K562 (cell line): ENCODE measurements around the gene POLR1A. TPM values are rescaled to one million over a fixed set of nuclear protein-coding genes. Genes with fewer than 3 reads are reported as not detected.

ENCODE experiments used
- ARID3B ChIP-seq: fragments of 250-450 bp; sonication (Bioruptor Pico); IDR thresholded peaks from 2 replicates; pipeline ENCODE4 v1.4.0; 2020; ENCODE audit warnings: borderline replicate concordance
- BCLAF1 ChIP-seq, 2 experiments: fragments of 450-650 bp in 1 of 2; IDR thresholded peaks; 2 replicates each; pipeline ENCODE4 v1.6.1; 2011 to 2017; ENCODE audit warnings: low read depth in 2 of 2, antibody characterized with exemption in 1 of 2, borderline replicate concordance in 1 of 2, low read length in 1 of 2, mild to moderate bottlenecking in 1 of 2, mixed read lengths in 1 of 2; ENCODE audit not compliant: control insufficient read depth in 1 of 2
- COPS2 ChIP-seq: fragments of 450-650 bp; conservative IDR thresholded peaks from 2 replicates; pipeline ENCODE4 v1.6.1; 2016; ENCODE audit warnings: mild to moderate bottlenecking, moderate library complexity
- CTBP1 ChIP-seq: fragments of 450-650 bp; IDR thresholded peaks from 2 replicates; pipeline ENCODE4 v1.6.1; 2016; ENCODE audit warnings: borderline replicate concordance
- ETV1 ChIP-seq: fragments of 450-650 bp; conservative IDR thresholded peaks from 2 replicates; pipeline ENCODE4 v1.6.1; 2016; ENCODE audit warnings: missing genetic modification characterization, control low read depth, low read depth, missing compliant biosample characterization
- ETV5 ChIP-seq: sonication (generic); formaldehyde crosslinking; IDR thresholded peaks from 2 replicates; pipeline ENCODE4 v1.4.0; 2020; ENCODE audit warnings: low read depth, mild to moderate bottlenecking, missing genetic modification reagents
- ID3 ChIP-seq, 2 experiments: fragments of 250-450 bp in 1 of 2; fragments of 450-650 bp in 1 of 2; sonication (Bioruptor Pico) in 1 of 2; IDR thresholded peaks; 2 replicates each; pipeline versions ENCODE4 v1.6.1 to v1.8.0; 2016 to 2021; ENCODE audit warnings: mild to moderate bottlenecking in 2 of 2, moderate library complexity in 2 of 2, missing compliant biosample characterization in 1 of 2, missing genetic modification characterization in 1 of 2
- NR2C2 ChIP-seq, 2 experiments: fragments of 200-800 bp in 1 of 2; sonication (Bioruptor generic) in 1 of 2; sonication (generic) in 1 of 2; formaldehyde crosslinking in 1 of 2; IDR thresholded peaks; 2 replicates each; pipeline versions ENCODE4 v1.6.1 to v1.8.0; 2016 to 2022; ENCODE audit warnings: mild to moderate bottlenecking in 1 of 2, missing compliant biosample characterization in 1 of 2, missing genetic modification characterization in 1 of 2, missing genetic modification reagents in 1 of 2
- POLR2H ChIP-seq: IDR thresholded peaks from 2 replicates; pipeline ENCODE4 v1.6.1; 2016; ENCODE audit warnings: missing genetic modification characterization, low read depth, mild to moderate bottlenecking, control low read depth, missing compliant biosample characterization, moderate library complexity
- SMAD4 ChIP-seq: fragments of 250-450 bp; sonication (Bioruptor Pico); conservative IDR thresholded peaks from 2 replicates; pipeline ENCODE4 v1.8.0; 2021; ENCODE audit warnings: inconsistent platforms, mild to moderate bottlenecking, moderate library complexity
- TEAD4 ChIP-seq, 2 experiments: sonication (generic) in 1 of 2; formaldehyde crosslinking in 1 of 2; IDR thresholded peaks; 2 replicates each; pipeline versions ENCODE4 v1.6.1 to v1.8.0; 2012 to 2022; ENCODE audit warnings: borderline replicate concordance in 1 of 2, inconsistent platforms in 1 of 2, low read length in 1 of 2, mild to moderate bottlenecking in 1 of 2, missing genetic modification reagents in 1 of 2
- ZBTB9 ChIP-seq: fragments of 450-650 bp; formaldehyde crosslinking; IDR thresholded peaks from 2 replicates; pipeline ENCODE4 v1.4.0; 2020; ENCODE audit warnings: mild to moderate bottlenecking, moderate library complexity
- ZNF280B ChIP-seq: fragments of 250-450 bp; sonication (Bioruptor Pico); IDR thresholded peaks from 2 replicates; pipeline ENCODE4 v1.5.1; 2021; ENCODE audit warnings: mild to moderate bottlenecking
- polyA plus RNA-seq, 8 experiments: library from polyadenylated mRNA; depleted of rRNA in 4 of 8; stranded (reverse) in 5 of 8; unstranded in 3 of 8; fragments of >200 nt; fragmentation: Nextera tagmentation in 2 of 8; fragmentation: Illumina TruSeq in 1 of 8; extraction: Ambion mirVana in 2 of 8; extraction: Trizol in 1 of 8; gene quantifications; 2 replicates each; pipeline versions ENCODE4 v1.2.1 to v1.2.3, GENCODE V29; 2011 to 2014; ENCODE audit warnings: inconsistent platforms in 1 of 8, missing spikeins in 1 of 8
- total RNA-seq, 7 experiments: library from RNA; depleted of rRNA in 6 of 7; stranded (reverse); fragments of >200 nt in 6 of 7; fragmentation: Illumina TruSeq in 2 of 7; extraction: Trizol in 2 of 7; gene quantifications; 2 replicates each; pipeline versions ENCODE4 v1.2.1 to v1.2.3, GENCODE V29; 2011 to 2021; ENCODE audit warnings: low replicate concordance in 1 of 7

POLR1A gene
- total and polyA plus RNA-seq, 9 of the 15 experiments (the other 6 are each of a cell fraction or from before 2014, with no cell fraction given): 3.0 to 72.1 (median 21.8) TPM

GRCh38 chr2:86000131-86000937 lies 105.4 kb downstream of the POLR1A start (continued):
- no peak for TF ChIP-seq NR2C2 (CRISPR knock-in tag; IDR thresholded peaks at IDR 0.05)
- peak; percentile 52; the same call in 1 of the 2 replicates for TF ChIP-seq NR2C2 (tag; IDR thresholded peaks at IDR 0.05)
- peak; percentile 57; the same call in 1 of the 2 replicates for TF ChIP-seq CTBP1
- peak; percentile 50 for TF ChIP-seq ETV1 (tag)
- TF ChIP-seq TEAD4 (IDR thresholded peaks at IDR 0.05; ENCODE audit: low read length): peak; percentile 21; the same call in 1 of the 2 replicates
- no peak for TF ChIP-seq TEAD4 (CRISPR knock-in tag; IDR thresholded peaks at IDR 0.05; ENCODE audit: borderline replicate concordance)
- no peak for TF ChIP-seq BCLAF1 (IDR thresholded peaks at IDR 0.05; ENCODE audit: borderline replicate concordance in 1 of 2, control insufficient read depth in 1 of 2, low read depth in 2 of 2, low read length in 1 of 2)
- TF ChIP-seq ARID3B (CRISPR knock-in tag): 0 out of 2 replicates have a peak, but pooled peaks have one; percentile 8
- peak; percentile 66; the same call in 1 of the 2 replicates for TF ChIP-seq POLR2H (tag)
- TF ChIP-seq ZNF280B (CRISPR knock-in tag): no peak
- 0 out of 2 replicates have a peak, but pooled peaks have one; percentile 15 for TF ChIP-seq ZBTB9
- TF ChIP-seq ID3 (CRISPR knock-in tag; IDR thresholded peaks at IDR 0.05): no peak
- TF ChIP-seq ID3 (tag; IDR thresholded peaks at IDR 0.05): peak; percentile 51; the same call in 1 of the 2 replicates
- TF ChIP-seq COPS2: no peak
- TF ChIP-seq ETV5 (CRISPR knock-in tag): no peak
- TF ChIP-seq SMAD4: peak; percentile 67
